GM23338 (cell line): ENCODE data around the gene EDEM1. TPM values are rescaled to one million over a fixed set of nuclear protein-coding genes. Genes with fewer than 3 reads are reported as not detected.

Source experiments
- ATAC-seq: fragments of 200-7000 bp; cut with Tn5 transposase; 3 replicates; pipeline ENCODE4 v1.9.1; 2020
- DNase-seq: peaks from one replicate; pipeline ENCODE4 v3.0.0-alpha.2; 2015; ENCODE audit warnings: low spot score
- H2AFZ ChIP-seq: fragments of 200-600 bp; sonication (generic); 2 replicates; pipeline ENCODE4 v1.8.0; 2016; ENCODE audit warnings: antibody characterized with exemption, mild to moderate bottlenecking, moderate library complexity
- H3F3A ChIP-seq: fragments of 200-600 bp; sonication (generic); replicated peaks from 2 replicates; pipeline ENCODE4 v1.8.0; 2017; ENCODE audit warnings: antibody characterized with exemption, mixed run types, low read depth
- H3K27ac ChIP-seq: fragments of 200-600 bp; sonication (generic); 2 replicates; pipeline ENCODE4 v1.6.1; 2016; ENCODE audit warnings: low read depth
- H3K27me3 ChIP-seq: fragments of 200-600 bp; sonication (generic); 2 replicates; pipeline ENCODE4 v1.8.0; 2016; ENCODE audit warnings: mild to moderate bottlenecking, mixed run types, moderate library complexity; ENCODE audit not compliant: insufficient read depth
- H3K36me3 ChIP-seq: fragments of 200-600 bp; sonication (generic); 2 replicates; pipeline ENCODE4 v1.8.0; 2016; ENCODE audit warnings: mild to moderate bottlenecking; ENCODE audit not compliant: insufficient read depth
- H3K4me1 ChIP-seq: fragments of 200-600 bp; sonication (generic); 2 replicates; pipeline ENCODE4 v1.8.0; 2016; ENCODE audit warnings: mild to moderate bottlenecking, moderate library complexity; ENCODE audit not compliant: insufficient read depth
- H3K4me2 ChIP-seq: fragments of 200-600 bp; sonication (generic); 2 replicates; pipeline ENCODE4 v1.7.1; 2017; ENCODE audit warnings: mixed run types
- H3K4me3 ChIP-seq: fragments of 200-600 bp; sonication (generic); 2 replicates; pipeline ENCODE4 v1.6.1; 2016; ENCODE audit warnings: mixed run types
- H3K79me2 ChIP-seq: fragments of 200-600 bp; sonication (generic); replicated peaks from 2 replicates; pipeline ENCODE4 v1.8.0; 2017; ENCODE audit warnings: mild to moderate bottlenecking; ENCODE audit not compliant: insufficient read depth
- H3K9me2 ChIP-seq: fragments of 200-600 bp; sonication (generic); 2 replicates; pipeline ENCODE4 v1.8.0; 2017; ENCODE audit not compliant: insufficient read depth
- H4K20me1 ChIP-seq: fragments of 200-600 bp; sonication (generic); replicated peaks from 2 replicates; pipeline ENCODE4 v1.8.0; 2017; ENCODE audit warnings: mild to moderate bottlenecking; ENCODE audit not compliant: insufficient read depth
- H3K27ac Mint-ChIP-seq: 2 replicates; pipeline ENCODE4 v1.8.0; 2020; ENCODE audit warnings: inconsistent platforms, mild to moderate bottlenecking, moderate library complexity, mixed read lengths
- H3K27me3 Mint-ChIP-seq: 3 replicates; pipeline ENCODE4 v1.8.0; 2022; ENCODE audit warnings: low read depth, mild to moderate bottlenecking, moderate library complexity, mixed read lengths, inconsistent platforms; ENCODE audit not compliant: insufficient read depth, poor library complexity
- H3K36me3 Mint-ChIP-seq: 3 replicates; pipeline ENCODE4 v1.8.0; 2021; ENCODE audit warnings: low read depth, mild to moderate bottlenecking, inconsistent platforms, moderate library complexity, mixed read lengths
- H3K4me1 Mint-ChIP-seq: 3 replicates; pipeline ENCODE4 v1.8.0; 2020; ENCODE audit warnings: mild to moderate bottlenecking, inconsistent platforms, mixed read lengths
- H3K4me3 Mint-ChIP-seq: 3 replicates; pipeline ENCODE4 v1.8.0; 2021; ENCODE audit warnings: moderate library complexity, mild to moderate bottlenecking, inconsistent platforms, mixed read lengths
- H3K9me3 Mint-ChIP-seq: 3 replicates; pipeline ENCODE4 v1.8.0; 2020; ENCODE audit warnings: moderate library complexity, mild to moderate bottlenecking, inconsistent platforms, mixed read lengths
- CREB1 ChIP-seq: fragments of 250-450 bp; sonication (Bioruptor Pico); IDR thresholded peaks from 2 replicates; pipeline ENCODE4 v1.5.0; 2020; ENCODE audit warnings: low read depth, mild to moderate bottlenecking, moderate library complexity
- CTCF ChIP-seq, 2 experiments: fragments of 200-600 bp in 1 of 2; sonication (generic) in 1 of 2; conservative IDR thresholded peaks; 2 replicates each; pipeline versions ENCODE4 v1.5.1 to v1.6.1; 2016 to 2017; ENCODE audit warnings: antibody characterized with exemption in 2 of 2, low read depth in 2 of 2, mild to moderate bottlenecking in 2 of 2, moderate library complexity in 1 of 2
- EZH2phosphoT487 ChIP-seq: fragments of 200-600 bp; sonication (generic); IDR thresholded peaks from one replicate; pipeline ENCODE4 v1.8.1; 2018; ENCODE audit warnings: antibody characterized with exemption; ENCODE audit not compliant: unreplicated experiment
- JUNB ChIP-seq: IDR thresholded peaks from one replicate; pipeline ENCODE4 v1.6.1; 2016; ENCODE audit warnings: antibody characterized with exemption; ENCODE audit not compliant: unreplicated experiment
- NANOG ChIP-seq: IDR thresholded peaks from 2 replicates; pipeline ENCODE4 v1.6.1; 2016; ENCODE audit warnings: antibody characterized with exemption, borderline replicate concordance
- POLR2AphosphoS5 ChIP-seq: IDR thresholded peaks from 2 replicates; pipeline ENCODE4 v1.6.1; 2016; ENCODE audit warnings: antibody characterized with exemption, low read depth
- REST ChIP-seq: IDR thresholded peaks from one replicate; pipeline ENCODE4 v1.6.1; 2018; ENCODE audit warnings: antibody characterized with exemption; ENCODE audit not compliant: unreplicated experiment
- STAT1 ChIP-seq: IDR thresholded peaks from one replicate; pipeline ENCODE4 v1.6.1; 2016; ENCODE audit warnings: antibody characterized with exemption; ENCODE audit not compliant: unreplicated experiment
- ZNF114 ChIP-seq: fragments of 250-450 bp; sonication (Bioruptor Pico); IDR thresholded peaks from 2 replicates; pipeline ENCODE4 v1.5.0; 2020; ENCODE audit warnings: mild to moderate bottlenecking, moderate library complexity
- ZNF331 ChIP-seq: fragments of 250-450 bp; sonication (Bioruptor Pico); IDR thresholded peaks from 2 replicates; pipeline ENCODE4 v1.5.0; 2020; ENCODE audit warnings: low read depth, mild to moderate bottlenecking, moderate library complexity
- polyA plus RNA-seq: library from polyadenylated mRNA; unstranded; fragments of >200 nt; fragmentation: Nextera tagmentation; extraction: Ambion mirVana; gene quantifications from 2 replicates; pipeline ENCODE4 v1.2.1, GENCODE V29; 2016
- total RNA-seq: library from RNA; depleted of rRNA; stranded (reverse); fragments of >200 nt; shearing (Covaris generic); gene quantifications from 2 replicates; pipeline ENCODE4 v1.2.3, GENCODE V29; 2014
- TF ChIP-seq, protein P1 (sequence below): fragments of 250-450 bp; sonication (Bioruptor Pico); IDR thresholded peaks from 2 replicates; pipeline ENCODE4 v1.5.0; 2020; ENCODE audit warnings: mild to moderate bottlenecking, moderate library complexity
- TF ChIP-seq, protein P2 (sequence below): IDR thresholded peaks from 2 replicates; pipeline ENCODE4 v1.6.1; 2016; ENCODE audit warnings: antibody characterized with exemption

EDEM1 gene
- total and polyA plus RNA-seq, 2 experiments from 2014 or later, result 2.2 to 36.7 TPM

GRCh38 chr3:5155241-5155640 lies 32.3 kb upstream of the EDEM1 start:
- Mint-ChIP-seq H3K9me3 (no peaks in the 10 kb centered on the region), H3K36me3 (no peaks in the 10 kb centered on the region), H3K4me3 (no peak overlapping the region), H3K27ac (no peak overlapping the region), H3K4me1 (peaks cover 27% of the 10 kb centered on the region), H3K27me3 (peaks cover 3% of the 10 kb centered on the region)
- Histone ChIP-seq H3K27me3 (no peaks in the 10 kb centered on the region), H3K27ac (no peak overlapping the region), H3K9me2 (no peaks in the 10 kb centered on the region), H3K4me2 (no peak overlapping the region), H3K4me1 (peaks cover 12% of the 10 kb centered on the region; the same call in 1 of the 2 replicates), H3K79me2 (peaks cover 98% of the 10 kb centered on the region), H3K4me3 (no peak overlapping the region), H4K20me1 (peaks cover 7% of the 10 kb centered on the region), H3F3A (no peaks in the 10 kb centered on the region), H2AFZ (no peak overlapping the region), H3K36me3 (no peaks in the 10 kb centered on the region)
- ATAC-seq (no peak), DNase-seq (no peak)
- TF ChIP-seq, protein P1, sequence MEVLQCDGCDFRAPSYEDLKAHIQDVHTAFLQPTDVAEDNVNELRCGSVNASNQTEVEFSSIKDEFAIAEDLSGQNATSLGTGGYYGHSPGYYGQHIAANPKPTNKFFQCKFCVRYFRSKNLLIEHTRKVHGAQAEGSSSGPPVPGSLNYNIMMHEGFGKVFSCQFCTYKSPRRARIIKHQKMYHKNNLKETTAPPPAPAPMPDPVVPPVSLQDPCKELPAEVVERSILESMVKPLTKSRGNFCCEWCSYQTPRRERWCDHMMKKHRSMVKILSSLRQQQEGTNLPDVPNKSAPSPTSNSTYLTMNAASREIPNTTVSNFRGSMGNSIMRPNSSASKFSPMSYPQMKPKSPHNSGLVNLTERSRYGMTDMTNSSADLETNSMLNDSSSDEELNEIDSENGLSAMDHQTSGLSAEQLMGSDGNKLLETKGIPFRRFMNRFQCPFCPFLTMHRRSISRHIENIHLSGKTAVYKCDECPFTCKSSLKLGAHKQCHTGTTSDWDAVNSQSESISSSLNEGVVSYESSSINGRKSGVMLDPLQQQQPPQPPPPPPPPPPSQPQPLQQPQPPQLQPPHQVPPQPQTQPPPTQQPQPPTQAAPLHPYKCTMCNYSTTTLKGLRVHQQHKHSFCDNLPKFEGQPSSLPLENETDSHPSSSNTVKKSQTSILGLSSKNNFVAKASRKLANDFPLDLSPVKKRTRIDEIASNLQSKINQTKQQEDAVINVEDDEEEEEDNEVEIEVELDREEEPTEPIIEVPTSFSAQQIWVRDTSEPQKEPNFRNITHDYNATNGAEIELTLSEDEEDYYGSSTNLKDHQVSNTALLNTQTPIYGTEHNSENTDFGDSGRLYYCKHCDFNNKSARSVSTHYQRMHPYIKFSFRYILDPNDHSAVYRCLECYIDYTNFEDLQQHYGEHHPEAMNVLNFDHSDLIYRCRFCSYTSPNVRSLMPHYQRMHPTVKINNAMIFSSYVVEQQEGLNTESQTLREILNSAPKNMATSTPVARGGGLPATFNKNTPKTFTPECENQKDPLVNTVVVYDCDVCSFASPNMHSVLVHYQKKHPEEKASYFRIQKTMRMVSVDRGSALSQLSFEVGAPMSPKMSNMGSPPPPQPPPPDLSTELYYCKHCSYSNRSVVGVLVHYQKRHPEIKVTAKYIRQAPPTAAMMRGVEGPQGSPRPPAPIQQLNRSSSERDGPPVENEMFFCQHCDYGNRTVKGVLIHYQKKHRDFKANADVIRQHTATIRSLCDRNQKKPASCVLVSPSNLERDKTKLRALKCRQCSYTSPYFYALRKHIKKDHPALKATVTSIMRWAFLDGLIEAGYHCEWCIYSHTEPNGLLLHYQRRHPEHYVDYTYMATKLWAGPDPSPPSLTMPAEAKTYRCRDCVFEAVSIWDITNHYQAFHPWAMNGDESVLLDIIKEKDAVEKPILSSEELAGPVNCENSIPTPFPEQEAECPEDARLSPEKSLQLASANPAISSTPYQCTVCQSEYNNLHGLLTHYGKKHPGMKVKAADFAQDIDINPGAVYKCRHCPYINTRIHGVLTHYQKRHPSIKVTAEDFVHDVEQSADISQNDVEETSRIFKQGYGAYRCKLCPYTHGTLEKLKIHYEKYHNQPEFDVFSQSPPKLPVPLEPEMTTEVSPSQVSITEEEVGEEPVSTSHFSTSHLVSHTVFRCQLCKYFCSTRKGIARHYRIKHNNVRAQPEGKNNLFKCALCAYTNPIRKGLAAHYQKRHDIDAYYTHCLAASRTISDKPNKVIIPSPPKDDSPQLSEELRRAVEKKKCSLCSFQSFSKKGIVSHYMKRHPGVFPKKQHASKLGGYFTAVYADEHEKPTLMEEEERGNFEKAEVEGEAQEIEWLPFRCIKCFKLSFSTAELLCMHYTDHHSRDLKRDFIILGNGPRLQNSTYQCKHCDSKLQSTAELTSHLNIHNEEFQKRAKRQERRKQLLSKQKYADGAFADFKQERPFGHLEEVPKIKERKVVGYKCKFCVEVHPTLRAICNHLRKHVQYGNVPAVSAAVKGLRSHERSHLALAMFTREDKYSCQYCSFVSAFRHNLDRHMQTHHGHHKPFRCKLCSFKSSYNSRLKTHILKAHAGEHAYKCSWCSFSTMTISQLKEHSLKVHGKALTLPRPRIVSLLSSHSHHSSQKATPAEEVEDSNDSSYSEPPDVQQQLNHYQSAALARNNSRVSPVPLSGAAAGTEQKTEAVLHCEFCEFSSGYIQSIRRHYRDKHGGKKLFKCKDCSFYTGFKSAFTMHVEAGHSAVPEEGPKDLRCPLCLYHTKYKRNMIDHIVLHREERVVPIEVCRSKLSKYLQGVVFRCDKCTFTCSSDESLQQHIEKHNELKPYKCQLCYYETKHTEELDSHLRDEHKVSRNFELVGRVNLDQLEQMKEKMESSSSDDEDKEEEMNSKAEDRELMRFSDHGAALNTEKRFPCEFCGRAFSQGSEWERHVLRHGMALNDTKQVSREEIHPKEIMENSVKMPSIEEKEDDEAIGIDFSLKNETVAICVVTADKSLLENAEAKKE (CRISPR knock-in tag), result no peak
- TF ChIP-seq CREB1 (CRISPR knock-in tag) (no peak), ZNF331 (CRISPR knock-in tag) (no peak), REST (no peak), CTCF (conservative IDR thresholded peaks at IDR 0.05; ENCODE audit: low read depth in 2 of 2) (no peak), JUNB (no peak), ZNF114 (CRISPR knock-in tag) (no peak), STAT1 (no peak), POLR2AphosphoS5 (no peak), EZH2phosphoT487 (no peak), NANOG (no peak)
- TF ChIP-seq, protein P2, sequence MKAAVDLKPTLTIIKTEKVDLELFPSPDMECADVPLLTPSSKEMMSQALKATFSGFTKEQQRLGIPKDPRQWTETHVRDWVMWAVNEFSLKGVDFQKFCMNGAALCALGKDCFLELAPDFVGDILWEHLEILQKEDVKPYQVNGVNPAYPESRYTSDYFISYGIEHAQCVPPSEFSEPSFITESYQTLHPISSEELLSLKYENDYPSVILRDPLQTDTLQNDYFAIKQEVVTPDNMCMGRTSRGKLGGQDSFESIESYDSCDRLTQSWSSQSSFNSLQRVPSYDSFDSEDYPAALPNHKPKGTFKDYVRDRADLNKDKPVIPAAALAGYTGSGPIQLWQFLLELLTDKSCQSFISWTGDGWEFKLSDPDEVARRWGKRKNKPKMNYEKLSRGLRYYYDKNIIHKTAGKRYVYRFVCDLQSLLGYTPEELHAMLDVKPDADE, result no peak
